Effector CD8-positive, alpha-beta T cell (primary cell): ENCODE data around the gene CAND1.
"Not testable (repeated sequence)": the region's sequence is repeated elsewhere in the genome, so short reads cannot be mapped to it uniquely, and the experiment has no call there.

Experiments
- DNase-seq: peaks from one replicate; lab custom pipeline; 2025; lab: John Stamatoyannopoulos, UW

CAND1 gene

DNA sequence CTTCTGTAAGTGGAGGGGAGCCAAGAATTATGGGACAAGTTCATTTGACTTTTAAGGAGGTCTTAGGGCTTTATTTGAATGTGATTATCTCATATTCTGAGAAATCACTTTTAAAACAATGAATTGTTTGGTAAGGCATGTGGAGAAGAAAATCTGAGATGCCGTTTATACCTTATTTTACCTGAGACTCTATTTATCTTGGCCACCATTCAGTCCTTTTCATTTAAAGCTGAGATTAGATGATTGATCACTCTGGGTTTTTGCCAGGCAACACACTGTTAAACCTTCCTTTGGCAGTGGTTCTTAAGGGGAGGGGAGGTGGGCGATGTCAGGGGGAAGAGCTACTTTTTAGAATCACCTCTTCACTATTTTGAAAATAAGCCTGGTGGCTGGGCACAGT lies 11.4 kb downstream of the CAND1 start:
- no peak for DNase-seq

DNA sequence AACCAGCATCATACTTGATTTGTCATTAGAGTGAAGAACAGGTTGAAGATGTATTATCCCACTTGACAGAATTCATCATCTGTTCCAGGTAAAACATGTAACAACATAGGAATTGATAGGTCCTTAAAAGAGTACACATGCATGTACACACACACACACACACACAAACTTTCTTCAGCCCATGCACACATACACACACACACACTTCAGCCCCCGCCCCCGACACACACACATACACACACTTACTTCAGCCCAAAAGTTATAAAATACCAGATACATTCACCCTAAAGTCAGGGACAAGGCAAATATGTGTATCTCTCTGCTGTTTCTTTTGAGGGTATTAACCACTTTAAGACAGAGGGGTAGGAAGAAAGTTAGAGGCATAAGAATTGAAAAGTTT lies 15.4 kb downstream of the CAND1 start:
- DNase-seq = no peak

DNA sequence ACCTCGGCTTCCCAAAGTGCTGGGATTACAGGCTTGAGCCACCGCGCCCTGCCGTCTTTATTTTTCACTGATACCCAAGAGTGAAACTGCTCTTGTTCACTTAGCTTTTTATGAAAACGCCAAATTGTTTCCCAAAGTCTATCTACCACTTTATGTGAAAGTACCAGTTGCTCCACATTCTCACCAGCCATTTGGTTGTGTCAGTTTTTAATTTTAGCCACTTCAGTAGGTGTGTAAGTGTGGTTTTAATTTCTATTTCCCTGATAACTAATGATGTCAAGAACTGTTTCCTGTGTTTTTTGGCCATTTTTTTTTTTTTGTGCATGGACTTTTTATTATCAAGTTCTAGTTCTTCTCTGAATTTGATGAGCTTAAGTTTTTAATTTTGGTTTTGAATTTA lies 17.1 kb downstream of the CAND1 start:
- DNase-seq = no peak

DNA sequence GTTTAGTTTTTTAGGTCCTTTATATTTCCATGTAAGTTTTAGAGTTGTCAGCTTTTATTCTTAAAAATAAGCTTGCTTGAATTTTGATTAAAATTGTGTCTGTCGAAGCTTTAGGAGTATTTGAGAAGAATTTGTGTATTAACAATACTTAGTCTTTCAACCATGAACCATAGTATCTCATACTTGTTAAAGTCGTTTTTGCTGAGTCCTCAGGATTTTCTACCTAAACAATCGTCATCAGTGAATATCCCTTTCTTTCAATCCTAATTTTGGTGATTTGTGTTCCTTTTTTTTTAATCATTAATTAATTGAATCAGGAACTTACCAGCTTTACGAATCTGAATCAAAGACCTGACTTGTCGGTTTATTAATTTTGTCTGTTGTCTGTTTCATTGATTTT lies 18.2 kb downstream of the CAND1 start:
- DNase-seq = no peak

DNA sequence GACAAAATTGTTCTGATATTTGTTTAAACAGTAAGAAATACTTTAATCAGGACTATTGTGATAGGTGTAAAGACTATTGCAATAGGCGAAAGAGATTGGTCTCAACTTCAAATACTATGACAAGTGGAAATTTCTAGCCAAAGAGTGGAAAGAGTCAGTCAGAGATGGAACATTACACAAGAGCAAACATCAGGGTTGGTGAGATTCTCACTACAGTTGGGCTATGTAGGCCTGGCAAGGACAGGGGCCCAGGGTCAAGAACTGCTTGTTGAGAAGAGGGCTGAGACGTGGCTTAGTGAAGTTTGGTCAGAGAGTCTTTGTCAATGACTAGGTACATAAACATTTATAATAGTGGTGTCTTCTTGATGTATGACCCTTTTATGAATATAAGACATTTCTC lies 19.4 kb downstream of the CAND1 start:
- DNase-seq = no peak

DNA sequence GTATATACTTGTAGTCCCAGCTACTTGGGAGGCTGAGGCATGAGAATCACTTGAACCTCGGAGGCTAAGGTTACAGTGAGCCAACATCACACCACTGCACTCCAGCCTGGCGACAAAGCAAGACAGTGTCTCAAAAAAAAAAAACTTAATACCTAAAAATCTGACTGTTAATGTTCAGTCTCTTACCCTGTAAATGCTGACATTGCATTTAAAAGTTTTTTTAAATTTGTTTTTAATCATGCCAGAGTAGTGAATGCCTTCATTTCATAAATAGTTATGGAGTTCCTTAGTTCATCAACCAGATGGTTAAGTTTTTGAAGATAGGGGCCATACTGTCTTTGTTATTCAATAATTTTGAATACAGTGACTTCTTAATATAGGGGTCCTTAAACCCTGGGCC lies 21.2 kb downstream of the CAND1 start:
- no peak for DNase-seq

DNA sequence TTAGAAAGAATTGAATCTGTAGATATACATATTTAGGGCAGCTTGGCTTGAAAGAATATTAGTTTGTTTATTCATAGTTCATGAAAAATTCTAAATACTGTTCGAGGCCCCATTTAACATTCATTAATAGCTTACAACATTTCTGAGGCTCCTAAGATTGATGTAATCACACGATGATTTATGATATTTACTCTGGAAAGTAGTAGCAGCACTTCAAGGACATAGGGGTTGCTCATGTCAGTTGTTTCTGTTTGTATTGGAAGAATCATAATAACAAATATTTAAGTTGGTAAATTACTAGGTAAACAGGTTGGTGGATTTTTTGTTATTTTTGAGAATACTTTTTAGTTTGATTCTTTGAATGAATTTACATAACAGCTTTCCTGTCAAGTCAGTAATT lies 30.4 kb downstream of the CAND1 start:
- no peak for DNase-seq

DNA sequence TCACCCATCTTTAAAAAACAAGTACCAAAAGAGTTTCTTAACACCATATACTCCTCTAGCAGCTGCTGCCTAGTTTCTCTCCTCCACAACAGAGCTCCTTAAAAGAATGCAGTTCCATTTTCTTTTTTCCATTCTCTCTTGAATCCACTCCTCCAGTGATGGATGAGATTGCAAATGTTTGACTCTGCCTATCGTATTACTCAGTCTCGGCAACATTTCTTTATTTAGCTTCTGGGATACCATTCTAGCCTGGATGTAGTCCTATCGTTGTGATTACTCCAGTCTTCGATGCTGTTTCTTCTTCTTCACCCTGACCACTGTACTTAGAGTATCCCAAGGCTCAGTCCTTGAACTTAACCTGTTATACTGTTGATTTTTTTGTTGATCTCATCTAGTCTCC lies 30.8 kb downstream of the CAND1 start:
- no peak for DNase-seq

DNA sequence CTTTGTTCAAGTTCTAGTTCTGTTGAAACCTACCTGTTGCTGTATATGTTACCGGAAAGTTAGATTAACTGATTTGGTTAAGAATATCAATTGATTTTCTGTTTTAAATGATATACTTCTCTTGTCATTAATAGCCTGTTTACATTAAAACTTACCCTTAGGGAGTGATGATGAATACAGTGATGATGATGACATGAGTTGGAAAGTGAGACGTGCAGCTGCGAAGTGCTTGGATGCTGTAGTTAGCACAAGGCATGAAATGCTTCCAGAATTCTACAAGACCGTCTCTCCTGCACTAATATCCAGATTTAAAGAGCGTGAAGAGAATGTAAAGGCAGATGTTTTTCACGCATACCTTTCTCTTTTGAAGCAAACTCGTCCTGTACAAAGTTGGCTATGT lies 33.0 kb downstream of the CAND1 start:
- DNase-seq = no peak

DNA sequence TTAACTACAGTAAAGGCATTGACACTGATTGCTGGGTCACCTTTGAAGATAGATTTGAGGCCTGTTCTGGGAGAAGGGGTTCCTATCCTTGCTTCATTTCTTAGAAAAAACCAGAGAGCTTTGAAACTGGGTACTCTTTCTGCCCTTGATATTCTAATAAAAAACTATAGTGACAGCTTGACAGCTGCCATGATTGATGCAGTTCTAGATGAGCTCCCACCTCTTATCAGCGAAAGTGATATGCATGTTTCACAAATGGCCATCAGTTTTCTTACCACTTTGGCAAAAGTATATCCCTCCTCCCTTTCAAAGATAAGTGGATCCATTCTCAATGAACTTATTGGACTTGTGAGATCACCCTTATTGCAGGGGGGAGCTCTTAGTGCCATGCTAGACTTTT lies 36.4 kb downstream of the CAND1 start:
- DNase-seq = no peak

DNA sequence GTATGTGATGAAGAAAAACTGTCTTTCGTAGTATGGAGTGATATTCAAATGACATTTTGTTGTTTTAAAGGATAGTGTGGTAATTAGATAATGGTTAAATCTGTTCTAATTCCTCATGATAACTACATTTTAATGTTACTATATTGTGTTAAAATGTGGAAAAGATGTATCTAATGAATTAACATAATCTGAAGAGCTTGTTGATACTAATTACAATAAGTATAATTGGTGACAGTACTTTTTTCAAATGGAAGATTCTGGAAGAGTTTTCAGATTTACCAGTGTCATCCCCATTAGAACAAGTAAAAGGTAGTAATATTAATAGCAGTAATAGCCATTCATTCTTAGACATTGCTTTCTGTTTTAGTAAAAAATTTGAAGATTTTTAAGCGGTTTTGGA lies 37.6 kb downstream of the CAND1 start:
- no peak for DNase-seq

DNA sequence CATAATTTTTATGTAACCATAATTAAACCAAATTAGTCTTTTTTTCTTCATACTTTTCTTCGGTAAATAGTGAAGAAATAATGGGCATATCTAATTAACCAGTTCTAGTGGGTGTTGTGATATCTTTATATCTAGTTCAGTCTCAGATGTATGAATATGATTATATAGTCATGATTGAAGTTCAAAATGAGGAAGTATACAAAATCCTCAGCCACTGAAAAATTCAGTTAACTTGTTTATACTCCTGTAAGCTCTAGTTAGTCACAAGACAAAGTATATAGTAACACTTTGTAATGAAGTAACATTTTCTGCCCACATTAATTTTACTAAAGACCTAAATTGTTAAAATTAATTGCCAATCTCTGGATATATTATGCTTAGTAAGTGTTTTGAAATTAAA lies 46.5 kb downstream of the CAND1 start:
- DNase-seq = no peak

DNA sequence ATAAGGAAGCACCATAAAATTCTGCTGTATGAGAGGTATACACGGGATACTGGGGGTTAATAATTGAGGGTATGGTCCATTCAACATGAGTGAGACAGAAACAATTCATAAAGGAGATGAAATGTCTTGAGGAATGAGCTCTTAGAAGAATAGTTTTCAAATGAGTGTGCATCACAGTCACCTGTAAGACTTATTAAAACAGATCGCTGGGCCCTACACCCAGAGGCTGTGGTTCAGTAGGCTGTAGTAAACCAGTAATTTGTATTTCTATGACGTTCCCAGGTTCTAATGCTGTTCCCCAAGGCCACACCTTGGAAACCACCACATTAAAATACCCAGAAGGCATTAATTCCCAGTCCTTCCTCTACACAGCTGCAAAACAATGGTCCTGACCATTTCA lies 49.6 kb downstream of the CAND1 start:
- no peak for DNase-seq

DNA sequence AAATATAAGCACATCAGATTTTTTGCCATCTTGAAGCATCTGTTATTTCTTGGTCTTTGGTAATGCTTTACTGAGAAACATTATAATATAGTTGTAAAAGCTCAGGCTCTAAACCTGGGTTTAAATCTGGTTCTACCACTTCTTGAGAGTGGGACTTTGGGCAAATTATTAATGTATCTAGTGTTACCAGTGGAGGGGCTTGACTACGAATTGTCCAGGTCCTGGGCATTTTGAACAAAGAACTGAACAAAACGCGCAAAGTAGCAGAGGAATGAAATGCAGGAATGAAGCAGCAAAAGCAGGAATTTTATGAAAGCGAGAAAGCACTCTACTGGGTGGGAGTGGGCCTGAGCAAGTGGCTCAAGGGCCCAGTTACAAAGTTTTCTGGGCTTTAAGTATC lies 50.8 kb downstream of the CAND1 start:
- DNase-seq = no peak

DNA sequence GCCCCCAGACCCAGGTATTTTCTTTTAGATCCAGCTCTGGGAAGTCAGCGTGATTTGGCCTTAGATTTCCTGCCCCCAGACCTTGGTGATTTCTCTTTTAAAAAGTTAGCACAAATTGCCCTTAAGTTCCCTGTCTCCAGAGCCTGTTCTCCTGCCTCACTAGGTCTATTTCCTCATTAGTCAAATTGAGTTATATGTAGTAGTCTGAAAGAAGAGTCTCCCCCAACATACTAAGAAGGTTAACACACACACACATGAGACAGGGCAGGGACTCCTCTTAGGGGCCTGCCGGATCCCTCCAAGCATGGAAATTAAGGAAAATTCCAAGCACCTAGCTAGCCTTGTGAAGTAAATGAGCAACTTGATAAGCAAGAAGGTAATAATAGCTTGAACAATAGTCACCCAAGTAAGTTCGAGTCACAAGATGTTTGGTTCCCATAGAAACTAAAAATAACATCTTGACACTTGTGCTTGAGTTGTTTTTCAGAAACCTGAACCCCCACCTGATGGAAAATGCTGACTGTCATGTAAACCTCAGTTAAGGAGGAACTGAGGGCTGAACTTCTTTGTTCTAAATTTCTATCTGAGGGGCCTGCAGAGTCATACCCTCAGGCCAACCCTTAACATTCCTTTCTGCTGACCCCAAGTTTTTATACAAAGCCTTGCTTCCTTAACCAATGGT lies 51.6 kb downstream of the CAND1 start:
- DNase-seq = no peak

DNA sequence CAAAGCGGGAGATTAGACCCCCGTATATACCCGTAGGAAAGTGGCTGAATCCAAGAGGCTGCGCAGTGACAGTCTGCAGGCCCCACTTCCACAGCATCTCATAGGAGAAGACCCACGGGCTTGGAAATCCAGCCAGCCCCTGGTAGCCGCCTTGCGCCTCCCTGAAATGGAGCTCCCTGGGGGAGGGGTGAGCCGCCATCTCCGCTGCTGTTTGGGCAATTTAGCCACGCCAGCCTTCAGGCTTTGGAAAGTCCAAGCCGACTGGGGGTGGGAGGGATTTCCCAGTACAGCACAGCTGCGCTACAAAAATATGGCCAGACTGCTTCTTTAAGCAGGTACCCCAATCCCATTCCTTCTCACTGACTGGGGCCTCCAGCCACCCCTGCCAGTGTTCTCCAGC lies 53.4 kb downstream of the CAND1 start:
- no peak for DNase-seq

DNA sequence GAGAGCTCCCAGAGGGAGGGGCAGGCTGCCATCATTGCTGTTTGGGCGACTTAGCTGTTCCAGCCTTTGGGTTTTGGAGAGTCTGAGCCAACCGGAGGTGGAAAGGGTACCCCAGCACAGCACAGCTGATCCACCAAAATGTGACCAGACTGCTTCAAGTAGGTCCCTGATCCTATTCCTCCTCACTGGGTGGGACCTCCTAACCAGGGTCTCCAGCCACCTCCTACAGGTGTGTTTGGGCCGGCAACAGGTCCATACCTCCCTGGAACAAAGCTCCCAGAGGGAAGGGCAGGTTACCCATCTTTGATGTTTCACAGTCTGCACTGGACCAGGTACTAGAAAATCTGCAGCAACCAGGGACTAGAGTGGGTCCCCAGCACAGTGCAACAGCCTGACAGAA lies 53.8 kb downstream of the CAND1 start:
- no peak for DNase-seq

DNA sequence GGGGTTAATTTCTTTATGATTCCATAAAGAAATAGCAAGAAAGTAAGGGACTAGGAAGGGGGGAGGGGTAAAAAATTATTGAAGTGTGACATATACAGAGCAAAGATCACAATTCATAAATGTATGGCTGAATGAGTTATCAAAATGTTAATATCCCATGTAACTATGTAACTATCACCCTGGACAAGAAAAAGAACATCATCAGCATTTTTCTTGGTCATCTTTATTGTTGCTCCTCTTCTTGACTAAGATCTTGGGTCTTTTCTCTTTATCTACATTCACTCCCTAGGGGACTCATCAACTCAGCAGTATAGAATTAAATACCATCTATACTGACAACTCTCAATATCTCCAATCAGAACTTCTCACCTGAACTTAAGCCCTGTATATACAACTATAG lies 57.5 kb downstream of the CAND1 start:
- no peak for DNase-seq

DNA sequence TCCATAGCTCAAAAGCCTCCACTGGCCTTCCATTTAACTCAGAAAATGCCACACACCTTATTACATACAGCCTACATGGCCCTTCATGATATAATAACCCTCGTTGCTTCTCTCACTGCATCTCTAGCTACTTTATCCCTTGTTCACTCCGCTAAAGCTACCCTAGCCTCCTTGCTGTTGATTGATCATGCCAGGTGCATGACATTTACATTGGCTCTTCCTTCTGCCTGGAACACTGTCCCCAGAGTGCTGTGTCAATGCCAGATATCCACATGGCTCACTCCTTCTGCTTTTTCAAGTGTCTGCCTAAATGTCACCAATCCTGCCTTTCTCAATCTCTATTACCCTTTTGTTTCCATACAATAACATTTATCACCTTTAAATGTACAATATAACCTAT lies 58.3 kb downstream of the CAND1 start:
- DNase-seq = no peak

DNA sequence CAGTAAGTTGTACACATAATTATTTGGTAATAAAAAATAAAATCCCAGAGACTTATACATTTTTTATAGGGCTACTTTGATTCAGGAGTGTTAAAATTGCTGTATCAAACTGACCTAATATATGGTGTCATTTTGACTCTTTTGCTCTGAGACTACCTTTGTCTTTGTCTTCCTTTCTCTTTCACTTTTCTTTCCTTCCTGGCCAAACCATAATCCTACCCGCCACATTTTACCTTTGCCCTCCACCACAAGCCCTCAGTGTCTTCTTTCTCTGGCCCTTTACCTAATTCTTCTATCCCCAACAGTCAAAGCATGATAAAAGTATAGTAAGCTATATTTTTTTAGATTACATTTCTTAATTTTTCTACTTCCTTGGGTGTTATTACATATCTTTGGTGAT lies 62.0 kb downstream of the CAND1 start:
- DNase-seq = no peak

DNA sequence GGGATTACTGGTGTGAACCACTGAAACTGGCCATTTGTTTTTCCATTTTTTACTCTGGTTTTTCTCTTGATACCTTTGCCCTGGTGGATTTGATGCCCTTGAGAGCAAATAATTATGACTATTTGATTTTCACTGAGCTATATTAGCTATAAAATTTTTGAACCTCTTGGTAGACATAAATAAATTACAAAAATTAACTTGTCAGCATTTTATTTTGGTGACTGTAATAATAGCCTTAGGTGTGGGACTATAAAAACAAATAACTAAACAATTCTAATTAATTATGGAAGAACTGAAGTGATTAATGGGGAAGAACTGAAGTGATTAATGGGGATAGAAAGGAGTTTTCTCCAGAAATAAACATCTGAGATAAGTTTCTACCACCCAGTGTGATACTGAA lies 62.7 kb downstream of the CAND1 start:
- DNase-seq = no peak

DNA sequence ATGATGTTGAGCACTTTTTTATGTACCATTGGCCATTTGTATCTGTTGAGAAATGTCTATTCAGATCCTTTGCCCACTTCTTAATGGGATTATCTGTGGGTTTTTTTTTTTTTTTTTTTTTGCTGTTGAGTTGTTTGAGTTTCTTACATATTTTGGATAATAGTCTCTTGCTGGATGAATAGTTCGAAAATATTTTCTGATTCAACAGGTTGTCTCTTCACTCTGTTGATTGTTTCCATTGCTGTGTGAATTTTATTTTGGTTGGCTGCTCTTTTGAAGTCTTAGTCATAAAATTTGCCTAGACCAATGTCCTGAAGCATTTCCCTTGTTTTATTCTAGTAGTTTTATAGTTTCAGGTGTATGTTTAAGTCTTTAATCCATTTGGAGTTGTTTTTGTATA lies 64.5 kb downstream of the CAND1 start:
- no peak for DNase-seq

DNA sequence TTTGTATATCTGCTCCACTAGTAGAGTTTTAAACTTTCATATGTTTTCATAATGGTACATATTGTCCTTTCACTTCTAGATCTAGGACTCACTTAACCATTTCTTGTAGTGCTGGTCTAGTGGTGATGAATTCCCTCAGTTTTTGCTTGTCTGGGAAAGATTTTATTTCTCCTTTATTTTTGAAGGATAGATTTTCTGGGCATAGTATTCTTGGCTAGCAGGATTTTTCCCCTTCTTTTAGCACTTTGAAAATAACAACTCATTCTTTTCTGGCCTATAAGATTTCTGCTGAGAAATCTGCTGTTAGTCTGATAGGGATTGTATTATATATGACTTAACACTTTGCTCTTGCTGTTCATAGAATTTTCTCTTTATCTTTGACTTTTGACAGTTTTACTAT lies 69.3 kb downstream of the CAND1 start:
- DNase-seq = no peak

DNA sequence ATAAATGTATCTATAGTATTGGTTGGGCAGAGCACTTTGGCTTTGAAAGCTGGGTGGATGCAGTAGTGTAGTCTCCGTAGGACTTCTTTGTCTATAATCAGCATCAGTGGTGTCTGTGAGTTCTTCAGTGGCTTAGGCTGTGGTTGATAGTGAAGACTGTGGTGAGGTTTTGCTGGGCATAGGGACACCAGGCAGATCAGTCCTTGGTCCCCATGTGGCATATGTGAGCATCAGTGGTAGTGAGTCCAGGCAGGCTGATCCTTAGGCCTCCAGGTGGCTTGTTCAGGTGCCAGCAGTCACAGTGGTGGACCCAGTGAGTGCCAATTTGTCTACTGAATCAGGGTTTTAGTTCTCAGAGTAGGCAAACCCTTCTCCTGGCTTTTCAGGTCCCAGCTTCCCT lies 70.4 kb downstream of the CAND1 start:
- DNase-seq = no peak

DNA sequence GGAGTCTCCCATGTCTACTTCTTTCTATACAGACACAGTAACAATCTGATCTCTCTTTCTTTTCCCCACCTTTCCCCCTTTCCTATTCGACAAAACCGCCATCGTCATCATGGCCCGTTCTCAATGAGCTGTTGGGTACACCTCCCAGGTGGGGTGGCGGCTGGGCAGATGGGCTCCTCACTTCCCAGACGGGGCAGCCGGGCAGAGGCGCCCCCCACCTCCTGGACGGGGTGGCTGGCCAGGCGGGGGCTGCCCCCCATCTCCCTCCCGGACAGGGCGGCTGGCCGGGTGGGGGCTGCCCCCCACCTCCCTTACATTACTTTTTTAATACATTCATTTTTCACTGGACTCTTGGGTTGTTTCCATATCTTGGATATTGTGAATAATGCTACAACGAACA lies 71.9 kb downstream of the CAND1 start:
- DNase-seq = not testable (repeated sequence)
